HG02885 (cell line): ENCODE results near the gene YIPF4.
"Not testable (repeated sequence)": the region's sequence is repeated elsewhere in the genome, so short reads cannot be mapped to it uniquely, and the experiment has no call there.

Experiments used
- ATAC-seq: cut with Tn5 transposase; IDR thresholded peaks from one replicate; pipeline ENCODE4 v1.9.1; 2021; ENCODE audit warnings: mild to moderate bottlenecking; ENCODE audit not compliant: unreplicated experiment, poor library complexity

YIPF4 gene

GRCh38 chr2:32284321-32284720, 6.6 kb downstream of the YIPF4 start:
- ATAC-seq = no peak

GRCh38 chr2:32289165-32289999, 11.7 kb downstream of the YIPF4 start:
- no peak for ATAC-seq

- no peak for ATAC-seq
Measured at GRCh38 chr2:32290000-32290339, 12.3 kb downstream of the YIPF4 start.

- no peak for ATAC-seq
Measured at GRCh38 chr2:32291746-32292145, 14.0 kb downstream of the YIPF4 start.

GRCh38 chr2:32293493-32293892, 15.8 kb downstream of the YIPF4 start:
- ATAC-seq = not testable (repeated sequence)

- ATAC-seq = not testable (repeated sequence)
Measured at GRCh38 chr2:32293966-32294562, 16.4 kb downstream of the YIPF4 start.

GRCh38 chr2:32310577-32310976, 32.9 kb downstream of the YIPF4 start:
- ATAC-seq = no peak

GRCh38 chr2:32314886-32315285, 37.2 kb downstream of the YIPF4 start:
- ATAC-seq = no peak

GRCh38 chr2:32328679-32329078, 51.0 kb downstream of the YIPF4 start:
- not testable (repeated sequence) for ATAC-seq

- ATAC-seq = not testable (repeated sequence)
Measured at GRCh38 chr2:32329180-32329980, 51.7 kb downstream of the YIPF4 start.

- ATAC-seq = no peak
Measured at GRCh38 chr2:32330136-32330535, 52.4 kb downstream of the YIPF4 start.

- no peak for ATAC-seq
Measured at GRCh38 chr2:32342801-32343200, 65.1 kb downstream of the YIPF4 start.

- not testable (repeated sequence) for ATAC-seq
Measured at GRCh38 chr2:32350797-32351196, 73.1 kb downstream of the YIPF4 start.

- no peak for ATAC-seq
Measured at GRCh38 chr2:32355976-32356680, 78.4 kb downstream of the YIPF4 start.

- ATAC-seq = peak; percentile 88
Measured at GRCh38 chr2:32356681-32357317, 79.1 kb downstream of the YIPF4 start, which contains the start of gene BIRC6. Gene BIRC6 (plus strand): TSS chr2:32357023. CDS start chr2:32357162, 139 bp downstream.

GRCh38 chr2:32357318-32358110, 79.8 kb downstream of the YIPF4 start:
- peak; percentile 7 for ATAC-seq

GRCh38 chr2:32358111-32358482, 80.4 kb downstream of the YIPF4 start:
- ATAC-seq = no peak

GRCh38 chr2:32360416-32360815, 82.7 kb downstream of the YIPF4 start:
- no peak for ATAC-seq

GRCh38 chr2:32362997-32363396, 85.3 kb downstream of the YIPF4 start:
- ATAC-seq = not testable (repeated sequence)
